HUES64 (cell line): ENCODE data around the gene KCNJ3.

Experiments used
- H3K27ac ChIP-seq: 2 replicates; pipeline ENCODE4 v1.7.0; 2013; ENCODE audit warnings: low read depth, low read length, inconsistent platforms
- H3K27me3 ChIP-seq: 2 replicates; pipeline ENCODE4 v1.6.1; 2013; ENCODE audit warnings: mild to moderate bottlenecking, low read length; ENCODE audit not compliant: insufficient read depth
- H3K36me3 ChIP-seq: 2 replicates; pipeline ENCODE4 v1.6.1; 2013; ENCODE audit warnings: mild to moderate bottlenecking, low read length; ENCODE audit not compliant: insufficient read depth
- H3K4me1 ChIP-seq: 2 replicates; pipeline ENCODE4 v1.6.1; 2013; ENCODE audit warnings: mild to moderate bottlenecking, low read length, moderate library complexity; ENCODE audit not compliant: insufficient read depth
- H3K4me3 ChIP-seq: 2 replicates; pipeline ENCODE4 v1.5.1; 2013; ENCODE audit warnings: mild to moderate bottlenecking, low read length, moderate library complexity
- H3K9ac ChIP-seq: 2 replicates; pipeline ENCODE4 v1.6.1; 2013; ENCODE audit warnings: mild to moderate bottlenecking, low read depth, low read length
- H3K9me3 ChIP-seq: 2 replicates; pipeline ENCODE4 v1.6.1; 2013; ENCODE audit warnings: low read depth, low read length; ENCODE audit not compliant: insufficient read depth
- WGBS: fragments of 150-250, 120-280 bp; methylation state at CpG from one replicate; pipeline ENCODE4 v1.1.7; 2013; ENCODE audit warnings: missing lambda C conversion rate; 5-methylcytosine and 5-hydroxymethylcytosine counted together

Gene KCNJ3

GRCh38 chr2:154692927-154693326 is 5.6 kb upstream of the KCNJ3 start:
- no peak overlapping the region for H3K27ac ChIP-seq
- H3K27me3 ChIP-seq, result peaks cover 24% of the 10 kb centered on the region
- H3K36me3 ChIP-seq, result no peaks in the 10 kb centered on the region
- H3K9me3 ChIP-seq, result no peaks in the 10 kb centered on the region
- WGBS, result 79% methylated on average over 4 of the region's 5 CpGs
- H3K4me1 ChIP-seq, result 0 out of 2 replicates have a peak, but pooled peaks cover 4% of the 10 kb centered on the region
- H3K9ac ChIP-seq, result no peak overlapping the region
- no peak overlapping the region for H3K4me3 ChIP-seq

GRCh38 chr2:154693741-154694340 is 4.7 kb upstream of the KCNJ3 start:
- Histone ChIP-seq H3K27ac (no peak overlapping the region), H3K4me3 (no peak overlapping the region), H3K9ac (no peak overlapping the region), H3K4me1 (0 out of 2 replicates have a peak, but pooled peaks cover 4% of the 10 kb centered on the region), H3K36me3 (no peaks in the 10 kb centered on the region), H3K9me3 (no peaks in the 10 kb centered on the region), H3K27me3 (peaks cover 34% of the 10 kb centered on the region)
- 95% methylated on average over 3 of the region's 3 CpGs for WGBS

- WGBS, result 80% methylated on average over 2 of the region's 3 CpGs
- no peak overlapping the region for H3K4me3 ChIP-seq
- H3K36me3 ChIP-seq, result no peaks in the 10 kb centered on the region
- peaks cover 8% of the 10 kb centered on the region; the same call in 1 of the 2 replicates for H3K4me1 ChIP-seq
- peaks cover 44% of the 10 kb centered on the region for H3K27me3 ChIP-seq
- no peaks in the 10 kb centered on the region for H3K9me3 ChIP-seq
- H3K9ac ChIP-seq, result no peak overlapping the region
- no peak overlapping the region for H3K27ac ChIP-seq
Measured at GRCh38 chr2:154694881-154695280, 3.6 kb upstream of the KCNJ3 start.

GRCh38 chr2:154696369-154696768 is 2.1 kb upstream of the KCNJ3 start:
- Histone ChIP-seq H3K36me3 (no peaks in the 10 kb centered on the region), H3K27me3 (peaks cover 56% of the 10 kb centered on the region), H3K4me3 (no peak overlapping the region), H3K27ac (no peak overlapping the region), H3K9me3 (no peaks in the 10 kb centered on the region), H3K4me1 (peaks cover 8% of the 10 kb centered on the region; the same call in 1 of the 2 replicates), H3K9ac (no peak overlapping the region)
- WGBS, result 68% methylated on average over 4 of the region's 4 CpGs

- Histone ChIP-seq H3K9me3 (no peaks in the 10 kb centered on the region), H3K9ac (0 out of 2 replicates have a peak overlapping the region, but pooled peaks have one; percentile 30), H3K4me1 (peaks cover 8% of the 10 kb centered on the region; the same call in 1 of the 2 replicates), H3K4me3 (peak overlapping the region; percentile 62), H3K27ac (no peak overlapping the region), H3K27me3 (peaks cover 56% of the 10 kb centered on the region), H3K36me3 (no peaks in the 10 kb centered on the region)
- 34% methylated on average over 8 of the region's 8 CpGs for WGBS
Measured at GRCh38 chr2:154696810-154697417, 1.6 kb upstream of the KCNJ3 start.

- Histone ChIP-seq H3K9ac (0 out of 2 replicates have a peak overlapping the region, but pooled peaks have one; percentile 30), H3K9me3 (no peaks in the 10 kb centered on the region), H3K4me1 (peaks cover 8% of the 10 kb centered on the region; the same call in 1 of the 2 replicates), H3K27me3 (peaks cover 56% of the 10 kb centered on the region), H3K4me3 (peak overlapping the region; percentile 62), H3K27ac (no peak overlapping the region), H3K36me3 (no peaks in the 10 kb centered on the region)
- WGBS, result 1% methylated on average over 68 of the region's 69 CpGs
Measured at GRCh38 chr2:154697418-154698252, 860 bp upstream of the KCNJ3 start.

- no peaks in the 10 kb centered on the region for H3K9me3 ChIP-seq
- no peaks in the 10 kb centered on the region for H3K36me3 ChIP-seq
- H3K4me3 ChIP-seq, result peak overlapping the region; percentile 62
- no peak overlapping the region for H3K27ac ChIP-seq
- peaks cover 56% of the 10 kb centered on the region for H3K27me3 ChIP-seq
- WGBS, result 92% methylated on average over 60 of the region's 60 CpGs
- peaks cover 8% of the 10 kb centered on the region; the same call in 1 of the 2 replicates for H3K4me1 ChIP-seq
- H3K9ac ChIP-seq, result no peak overlapping the region
Measured at GRCh38 chr2:154698721-154699574, 453 bp downstream of the KCNJ3 start.

- Histone ChIP-seq H3K4me3 (peak overlapping the region; percentile 62), H3K4me1 (peaks cover 8% of the 10 kb centered on the region; the same call in 1 of the 2 replicates), H3K9ac (no peak overlapping the region), H3K9me3 (no peaks in the 10 kb centered on the region), H3K36me3 (no peaks in the 10 kb centered on the region), H3K27me3 (peaks cover 56% of the 10 kb centered on the region), H3K27ac (no peak overlapping the region)
- 91% methylated on average over 10 of the region's 10 CpGs for WGBS
Measured at GRCh38 chr2:154699575-154699930, 1.1 kb downstream of the KCNJ3 start.

- H3K9ac ChIP-seq, result no peak overlapping the region
- H3K27ac ChIP-seq, result no peak overlapping the region
- H3K4me3 ChIP-seq, result no peak overlapping the region
- H3K36me3 ChIP-seq, result no peaks in the 10 kb centered on the region
- peaks cover 8% of the 10 kb centered on the region; the same call in 1 of the 2 replicates for H3K4me1 ChIP-seq
- WGBS, result 94% methylated on average over 2 of the region's 4 CpGs
- H3K27me3 ChIP-seq, result peaks cover 56% of the 10 kb centered on the region
- H3K9me3 ChIP-seq, result no peaks in the 10 kb centered on the region
Measured at GRCh38 chr2:154700136-154700535, 1.6 kb downstream of the KCNJ3 start.

GRCh38 chr2:154704991-154705390 is 6.5 kb downstream of the KCNJ3 start:
- Histone ChIP-seq H3K4me1 (no peaks in the 10 kb centered on the region), H3K36me3 (no peaks in the 10 kb centered on the region), H3K9ac (no peak overlapping the region), H3K9me3 (no peaks in the 10 kb centered on the region), H3K27ac (no peak overlapping the region), H3K4me3 (no peak overlapping the region), H3K27me3 (peaks cover 11% of the 10 kb centered on the region)
- 92% methylated on average over 4 of the region's 4 CpGs for WGBS
